GM10248 (cell line): ENCODE data around the gene RPS6KL1.

Experiments used
- CTCF ChIA-PET: fragments of 300-600 bp; sonication (Branson Sonifier 250); formaldehyde crosslinking; extraction: SDS; loops from one replicate; lab custom pipeline; 2021; ENCODE audit warnings: antibody characterized with exemption; lab: Yijun Ruan, JAX
- POLR2A ChIA-PET: fragments of 350-650 bp; sonication (Branson Sonifier 250); formaldehyde crosslinking; extraction: SDS; loops from one replicate; lab custom pipeline; 2020; ENCODE audit warnings: antibody characterized with exemption; lab: Yijun Ruan, JAX
- DNase-seq: peaks from one replicate; pipeline ENCODE4 v3.0.0; 2012; ENCODE audit errors: extremely low spot score
- TF ChIP-seq, protein P1 (sequence below): IDR thresholded peaks from 2 replicates; pipeline ENCODE4 v1.5.1; 2012; ENCODE audit warnings: mild to moderate bottlenecking, low read depth; ENCODE audit errors: extremely low read depth, missing control alignments, control extremely low read depth

Gene RPS6KL1

DNA sequence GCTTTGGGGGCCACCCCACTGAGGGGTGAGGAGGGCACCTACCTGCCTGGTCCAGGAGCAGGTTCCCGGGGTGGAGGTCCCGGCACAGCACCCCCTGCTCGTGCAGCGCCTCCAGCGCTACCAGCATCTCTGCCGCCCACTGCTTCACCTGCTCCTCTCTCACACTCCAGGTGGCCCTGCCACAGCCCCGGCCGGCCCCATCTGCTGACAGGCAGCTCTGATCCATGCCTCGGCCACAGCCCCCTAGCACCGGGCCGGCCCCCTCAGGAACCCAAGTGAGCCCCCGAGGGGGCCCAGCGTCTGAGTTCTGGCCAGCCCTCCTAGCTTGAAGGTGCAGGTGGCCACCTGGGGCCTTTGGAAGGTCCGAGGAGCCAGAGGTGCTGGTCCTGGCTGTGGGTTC lies 13.6 kb downstream of the RPS6KL1 start:
- CTCF ChIA-PET = interaction anchor here (6.1 to 17.5 kb wide), 2 partner anchors 13 to 53 kb away, joined by 81 to 542 read pairs; partner anchors contain the start of gene RPS6KL1
- no peak for DNase-seq
- POLR2A ChIA-PET = no interaction called here
- TF ChIP-seq, protein P1, sequence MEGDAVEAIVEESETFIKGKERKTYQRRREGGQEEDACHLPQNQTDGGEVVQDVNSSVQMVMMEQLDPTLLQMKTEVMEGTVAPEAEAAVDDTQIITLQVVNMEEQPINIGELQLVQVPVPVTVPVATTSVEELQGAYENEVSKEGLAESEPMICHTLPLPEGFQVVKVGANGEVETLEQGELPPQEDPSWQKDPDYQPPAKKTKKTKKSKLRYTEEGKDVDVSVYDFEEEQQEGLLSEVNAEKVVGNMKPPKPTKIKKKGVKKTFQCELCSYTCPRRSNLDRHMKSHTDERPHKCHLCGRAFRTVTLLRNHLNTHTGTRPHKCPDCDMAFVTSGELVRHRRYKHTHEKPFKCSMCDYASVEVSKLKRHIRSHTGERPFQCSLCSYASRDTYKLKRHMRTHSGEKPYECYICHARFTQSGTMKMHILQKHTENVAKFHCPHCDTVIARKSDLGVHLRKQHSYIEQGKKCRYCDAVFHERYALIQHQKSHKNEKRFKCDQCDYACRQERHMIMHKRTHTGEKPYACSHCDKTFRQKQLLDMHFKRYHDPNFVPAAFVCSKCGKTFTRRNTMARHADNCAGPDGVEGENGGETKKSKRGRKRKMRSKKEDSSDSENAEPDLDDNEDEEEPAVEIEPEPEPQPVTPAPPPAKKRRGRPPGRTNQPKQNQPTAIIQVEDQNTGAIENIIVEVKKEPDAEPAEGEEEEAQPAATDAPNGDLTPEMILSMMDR = no peak

DNA sequence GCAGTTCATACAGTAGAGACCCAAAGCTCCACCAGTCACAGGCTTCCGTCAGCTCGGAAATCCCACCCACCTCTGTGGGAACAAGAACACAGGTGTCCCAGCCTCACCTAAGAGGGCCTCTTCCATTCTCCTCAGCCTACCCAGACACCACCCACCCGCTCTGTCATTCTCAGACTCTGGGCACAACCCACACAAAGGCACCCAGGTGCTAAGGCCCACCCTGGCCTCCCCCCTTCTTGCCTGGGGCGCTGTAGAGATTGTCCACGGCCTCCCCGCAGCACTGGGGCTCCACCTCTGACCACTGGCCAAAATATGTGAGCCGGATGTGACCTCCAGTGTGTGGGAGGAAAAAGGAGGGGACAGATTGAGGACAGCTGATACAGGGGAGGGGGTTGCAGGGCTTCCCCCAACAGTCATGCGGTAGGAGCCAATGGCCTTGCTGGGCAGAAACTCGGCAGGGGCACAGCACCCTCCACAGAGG lies 14.2 kb downstream of the RPS6KL1 start:
- ChIA-PET CTCF (interaction anchor here (1.2 to 17.5 kb wide), 7 partner anchors 14 to 299 kb away, joined by 4 to 542 read pairs (median 81); partner anchors contain the start of genes DLST, LTBP2, PROX2 and RPS6KL1), POLR2A (no interaction called here)
- TF ChIP-seq, protein P1 = no peak
- DNase-seq = no peak

DNA sequence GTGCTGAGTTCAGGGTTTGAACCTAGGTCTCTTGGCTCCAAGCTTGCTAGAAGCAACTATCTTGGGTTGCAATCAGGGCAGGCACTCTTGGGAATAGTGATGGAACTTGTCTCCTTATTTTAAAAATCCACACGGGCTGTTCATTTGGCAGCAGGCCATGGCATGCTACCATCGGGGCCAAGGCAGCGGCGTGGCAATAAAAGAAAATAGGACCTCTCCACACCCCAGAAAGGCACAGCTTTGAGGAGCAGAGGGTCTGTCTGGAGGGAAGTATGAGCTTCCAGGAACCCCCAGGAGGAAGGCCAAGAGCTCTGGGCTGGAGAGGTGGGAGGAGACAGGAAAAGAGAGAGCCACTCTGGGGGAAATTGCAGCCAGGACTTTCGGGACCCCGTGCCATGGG lies 15.3 kb downstream of the RPS6KL1 start:
- no peak for DNase-seq
- POLR2A ChIA-PET = no interaction called here
- TF ChIP-seq, protein P1 = no peak
- CTCF ChIA-PET = interaction anchor here (1.2 to 17.5 kb wide), 9 partner anchors 9 to 298 kb away, joined by 4 to 542 read pairs (median 40); partner anchors contain the start of genes DLST, LTBP2, PROX2 and RPS6KL1

DNA sequence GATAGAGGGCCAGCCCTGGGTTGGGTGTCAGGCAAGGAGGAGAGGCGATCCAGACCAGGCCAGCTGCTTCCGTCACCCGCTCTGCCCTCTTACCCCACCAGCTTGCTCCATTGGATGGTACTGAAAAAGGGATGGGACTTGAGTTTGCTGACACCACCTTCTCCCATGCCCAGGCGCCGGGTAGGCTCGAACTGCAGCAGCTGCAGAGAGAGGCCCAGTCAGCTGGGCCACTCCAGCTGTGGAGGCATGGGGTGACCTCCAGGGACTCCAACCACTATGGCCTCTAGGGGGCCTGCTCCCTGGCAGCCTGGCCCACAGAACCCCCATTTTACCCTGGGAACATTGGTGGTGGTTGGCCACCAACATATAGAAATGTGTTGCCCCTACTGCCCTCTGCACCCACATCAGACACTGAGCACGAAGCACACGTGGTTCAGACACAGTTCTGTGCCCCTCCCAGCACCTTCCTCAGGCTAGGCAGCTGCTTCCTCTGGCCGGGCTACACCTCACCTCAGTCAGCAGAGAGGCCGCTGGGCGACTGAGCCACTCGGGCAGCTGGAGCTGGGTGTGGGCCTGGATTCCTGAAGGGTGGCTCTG lies 16.0 kb downstream of the RPS6KL1 start:
- POLR2A ChIA-PET = no interaction called here
- no peak for DNase-seq
- TF ChIP-seq, protein P1 = peak; percentile 8
- CTCF ChIA-PET = interaction anchor here (1.2 to 17.5 kb wide), 13 partner anchors 10 to 298 kb away, joined by 3 to 542 read pairs (median 33); partner anchors contain the start of genes DLST, PROX2 and RPS6KL1

DNA sequence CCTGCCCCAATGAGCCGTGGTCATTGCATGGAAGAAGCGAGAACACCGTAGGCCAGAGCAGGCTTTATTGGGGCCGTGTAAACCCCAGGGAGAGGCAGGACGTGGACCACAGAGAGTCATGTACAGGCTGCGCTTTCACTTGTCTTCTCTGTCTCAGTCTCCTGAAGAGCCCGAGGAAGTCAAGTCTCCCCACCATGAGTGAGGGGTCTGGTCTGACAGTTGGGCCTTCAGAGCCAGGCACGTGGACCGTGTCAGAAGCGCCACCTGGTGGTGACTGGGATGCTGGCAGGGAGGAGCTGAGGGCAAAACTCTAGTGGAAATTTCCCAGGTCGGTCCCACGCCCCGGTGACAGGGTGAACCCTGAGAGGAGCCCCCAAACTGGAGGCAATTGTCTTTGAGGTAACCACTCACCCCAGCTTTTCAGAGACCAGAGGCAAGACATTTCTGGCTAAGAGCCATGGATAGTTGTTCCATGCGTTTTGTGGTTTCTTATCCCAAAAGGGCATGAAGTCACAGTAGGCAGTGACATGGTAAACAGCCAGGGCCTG lies 17.4 kb downstream of the RPS6KL1 start:
- peak; percentile 82 for DNase-seq
- TF ChIP-seq, protein P1 = peak; percentile 88
- POLR2A ChIA-PET = interaction anchor here (0.5 to 1.4 kb wide), 3 partner anchors 23 to 1119 kb away, joined by 3 to 5 read pairs (median 4); no protein-coding TSS in a partner anchor
- CTCF ChIA-PET = interaction anchor here (0.6 to 17.5 kb wide), 42 partner anchors 9 to 398 kb away, joined by 3 to 542 read pairs (median 4); partner anchors contain the start of genes DLST, LTBP2, PROX2 and RPS6KL1
